GM18868 (cell line): ENCODE results near the gene VAMP8.
"Not testable (repeated sequence)": the region's sequence is repeated elsewhere in the genome, so short reads cannot be mapped to it uniquely, and the experiment has no call there.

Experiments used
- ATAC-seq: cut with Tn5 transposase; IDR thresholded peaks from one replicate; pipeline ENCODE4 v1.9.1; 2021; ENCODE audit warnings: mild to moderate bottlenecking, moderate library complexity; ENCODE audit not compliant: unreplicated experiment

Gene VAMP8

DNA sequence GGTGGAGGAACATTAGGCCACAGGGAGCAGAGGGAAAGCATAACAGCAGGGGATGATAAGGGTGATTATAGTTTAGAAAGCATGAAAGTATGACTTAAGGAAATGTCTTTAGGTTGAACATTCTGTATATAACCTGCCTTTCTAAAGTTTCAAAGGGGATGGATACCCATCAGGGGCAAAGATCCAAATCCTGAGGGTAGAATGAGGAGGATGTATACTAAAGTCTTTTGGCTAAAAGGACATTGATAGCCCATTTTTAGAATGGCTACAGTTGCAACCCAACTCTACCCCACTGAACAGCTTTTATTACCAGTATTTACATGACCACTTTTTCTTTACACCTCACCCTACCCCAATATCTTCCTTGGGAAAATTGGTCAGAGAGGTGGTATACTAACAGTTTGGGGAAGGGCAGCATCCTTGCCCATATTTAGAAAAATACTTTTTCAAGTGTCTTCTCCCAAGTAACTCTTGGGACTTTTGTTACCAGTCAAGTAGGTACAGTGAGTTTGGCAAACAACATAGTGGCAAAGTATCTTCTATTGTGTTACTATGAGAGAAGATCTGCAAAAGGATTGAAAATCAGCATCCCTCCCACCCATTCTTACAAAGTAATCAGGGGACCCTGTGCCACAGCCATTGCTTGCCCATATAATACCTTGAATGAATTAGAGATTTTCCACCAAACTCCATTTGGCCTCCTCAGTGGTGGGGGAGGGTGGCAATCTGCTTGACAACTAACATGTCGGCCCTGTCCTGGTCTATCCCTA lies 30.1 kb upstream of the VAMP8 start:
- ATAC-seq, result no peak

DNA sequence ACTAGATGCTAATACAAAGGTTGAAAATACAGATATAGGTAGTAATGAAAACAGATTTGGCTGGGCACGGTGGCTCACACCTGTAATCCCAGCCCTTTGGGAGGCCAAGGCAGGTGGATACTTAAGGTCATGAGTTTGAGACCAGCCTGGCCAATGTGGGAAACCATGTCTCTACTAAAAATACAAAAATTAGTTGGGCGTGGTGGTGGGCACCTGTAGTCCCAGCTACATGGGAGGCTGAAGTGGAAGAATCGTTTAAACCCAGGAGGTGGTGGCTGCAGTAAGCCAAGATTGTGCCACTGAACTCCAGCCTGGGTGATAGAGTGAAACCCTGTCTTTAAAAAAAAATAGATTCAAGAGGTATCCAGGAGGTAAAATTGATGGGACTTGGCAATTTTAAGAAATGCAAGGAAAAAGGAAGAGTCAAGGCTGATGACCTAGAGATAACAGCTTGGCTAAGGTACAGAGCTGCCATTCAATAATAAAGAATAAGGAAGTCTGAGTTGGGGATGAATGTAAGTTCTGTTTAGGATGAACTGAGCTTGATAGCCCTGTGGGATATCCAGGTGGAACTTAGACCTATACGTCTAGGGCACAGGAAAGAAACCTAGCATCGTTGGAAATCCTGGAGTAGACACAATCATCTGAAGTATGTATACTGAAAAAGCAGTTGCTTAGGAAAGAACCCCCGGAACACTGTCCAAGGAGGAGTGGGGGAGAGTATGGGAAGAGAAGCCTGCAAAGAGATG lies 29.4 kb upstream of the VAMP8 start:
- no peak for ATAC-seq

DNA sequence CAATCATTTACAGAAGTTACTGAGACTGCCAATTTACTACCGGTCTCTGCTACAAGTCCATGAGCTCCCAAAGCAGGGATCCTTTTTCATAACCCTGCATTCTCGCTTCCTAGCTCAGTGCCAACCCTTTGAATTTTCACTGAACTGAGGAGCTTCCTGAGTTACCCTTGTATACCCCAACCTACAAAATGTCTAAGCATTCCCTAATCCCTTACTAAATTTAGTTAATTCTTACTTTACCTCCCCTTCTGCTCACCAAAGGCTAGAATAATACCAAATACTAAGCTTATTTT lies 28.8 kb upstream of the VAMP8 start:
- no peak for ATAC-seq

DNA sequence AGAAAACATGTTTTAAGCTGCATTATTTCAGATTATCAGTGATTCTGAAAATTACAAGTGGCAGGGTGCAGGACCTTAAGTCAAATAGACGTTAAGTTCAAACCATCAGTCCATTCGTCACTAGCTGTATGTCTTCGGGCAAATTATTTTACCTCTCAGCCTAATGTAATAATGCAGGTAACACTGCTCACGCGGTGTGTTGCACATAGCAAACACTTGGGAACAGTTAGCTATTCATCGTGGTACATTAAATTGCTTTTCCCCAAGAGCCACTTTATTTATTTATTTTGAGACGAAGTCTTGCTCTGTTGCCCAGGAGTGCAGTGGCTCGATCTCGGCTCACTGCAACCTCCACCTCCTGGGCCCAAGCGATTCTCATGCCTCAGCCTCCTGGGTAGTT lies 28.3 kb upstream of the VAMP8 start:
- ATAC-seq, result no peak

DNA sequence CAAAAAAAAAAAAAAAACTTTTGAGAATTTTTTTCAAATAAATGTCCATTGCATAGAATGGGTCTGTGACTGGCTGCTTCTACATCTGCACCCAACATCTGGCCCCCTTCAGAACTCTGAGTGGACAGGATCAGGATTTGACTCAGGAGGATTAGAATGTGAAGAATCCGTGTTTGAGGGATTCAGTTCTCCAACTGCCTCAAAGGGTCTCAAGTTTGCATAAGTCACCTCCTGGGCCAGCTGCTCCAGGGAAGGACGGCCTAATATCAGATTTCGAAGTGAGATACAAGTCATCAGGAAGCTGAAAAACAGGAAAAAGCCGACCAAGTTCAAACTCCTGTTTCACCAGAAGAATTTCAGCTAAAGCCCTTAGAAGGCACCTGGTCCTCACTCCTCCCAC lies 27.6 kb upstream of the VAMP8 start:
- ATAC-seq, result no peak

DNA sequence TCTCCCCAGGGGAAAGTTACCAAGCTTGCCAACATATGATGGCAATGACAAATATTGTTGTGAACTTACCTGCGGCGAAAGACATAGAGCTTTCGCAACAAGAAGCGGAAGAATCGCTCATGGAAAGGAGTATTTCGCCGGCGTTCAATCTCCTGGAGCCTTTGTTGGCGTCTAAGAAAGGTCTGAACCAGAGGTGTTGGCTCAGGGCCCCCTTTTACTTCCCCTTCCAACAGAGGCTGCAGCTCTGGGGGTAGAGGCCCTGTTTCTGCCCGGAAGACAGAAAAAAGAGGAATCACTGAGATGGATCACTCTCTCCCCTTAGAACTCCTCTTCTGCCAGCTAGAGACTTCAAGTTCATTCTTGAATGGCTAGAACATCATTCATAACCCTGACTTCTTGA lies 26.9 kb upstream of the VAMP8 start:
- no peak for ATAC-seq

DNA sequence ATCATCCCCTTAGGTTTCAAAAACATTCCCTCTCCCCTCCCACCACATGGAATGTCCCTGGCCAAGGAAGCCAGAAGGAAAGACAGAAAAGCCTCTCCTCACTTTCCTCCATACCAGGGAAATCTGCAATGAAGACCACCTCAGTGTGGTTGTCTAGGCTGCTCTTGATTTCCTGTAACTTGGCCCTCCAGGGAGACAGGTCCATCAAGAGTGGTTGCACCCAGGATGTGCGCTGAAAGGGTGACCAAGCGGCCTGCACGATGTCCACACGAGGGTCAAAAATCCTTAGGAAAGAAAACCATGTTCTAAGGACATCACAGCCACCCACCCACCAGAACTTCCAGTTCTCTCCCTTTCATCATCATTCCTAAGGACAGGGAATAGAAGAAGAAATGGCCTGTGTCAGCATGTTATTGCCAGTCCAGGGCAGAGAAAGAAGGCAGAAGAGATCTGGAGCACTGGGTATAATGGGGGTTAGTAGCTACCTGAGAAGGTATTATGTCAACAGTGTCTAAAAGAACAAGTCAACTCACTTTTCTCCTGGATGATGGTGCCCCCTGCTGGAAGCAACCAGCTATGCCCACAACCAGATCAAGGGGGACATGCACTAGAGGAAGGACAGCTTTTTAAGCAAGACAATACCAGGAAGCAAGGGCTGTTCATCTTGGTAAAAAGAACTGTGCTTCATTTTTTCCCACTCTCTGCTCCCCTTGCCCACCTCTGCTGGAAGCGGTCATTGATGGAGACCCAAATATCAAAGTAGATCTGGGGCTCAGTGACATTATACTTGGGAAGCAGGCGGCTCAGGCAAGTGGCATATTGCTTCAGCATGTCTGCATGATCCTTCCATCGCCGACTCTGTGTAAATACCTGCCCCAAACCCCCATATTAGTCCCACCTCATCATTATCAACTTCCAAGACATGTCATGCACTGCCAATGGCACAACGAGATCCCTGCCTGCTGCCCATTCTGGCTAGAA lies 25.4 kb upstream of the VAMP8 start:
- peak; percentile 76 for ATAC-seq

DNA sequence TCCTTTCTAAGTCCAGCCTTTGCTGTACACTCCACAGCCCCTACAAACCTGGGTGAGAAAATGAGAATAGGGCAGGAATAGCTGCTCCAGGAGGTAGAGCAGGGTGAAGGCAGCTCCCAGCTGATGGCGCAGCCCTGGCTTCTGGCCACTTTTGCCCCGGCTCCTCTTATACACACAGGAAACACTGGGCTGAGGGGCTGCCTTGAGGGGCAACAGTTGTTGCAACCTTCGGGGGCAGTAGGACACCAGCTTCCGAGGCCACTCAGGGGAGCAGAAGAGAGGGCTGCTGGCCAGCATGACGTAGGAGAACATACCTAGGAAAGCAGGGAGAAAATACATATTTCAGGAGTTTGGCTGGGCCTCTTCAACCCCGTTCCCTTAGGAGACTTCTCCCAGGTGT lies 24.2 kb upstream of the VAMP8 start:
- ATAC-seq, result no peak

DNA sequence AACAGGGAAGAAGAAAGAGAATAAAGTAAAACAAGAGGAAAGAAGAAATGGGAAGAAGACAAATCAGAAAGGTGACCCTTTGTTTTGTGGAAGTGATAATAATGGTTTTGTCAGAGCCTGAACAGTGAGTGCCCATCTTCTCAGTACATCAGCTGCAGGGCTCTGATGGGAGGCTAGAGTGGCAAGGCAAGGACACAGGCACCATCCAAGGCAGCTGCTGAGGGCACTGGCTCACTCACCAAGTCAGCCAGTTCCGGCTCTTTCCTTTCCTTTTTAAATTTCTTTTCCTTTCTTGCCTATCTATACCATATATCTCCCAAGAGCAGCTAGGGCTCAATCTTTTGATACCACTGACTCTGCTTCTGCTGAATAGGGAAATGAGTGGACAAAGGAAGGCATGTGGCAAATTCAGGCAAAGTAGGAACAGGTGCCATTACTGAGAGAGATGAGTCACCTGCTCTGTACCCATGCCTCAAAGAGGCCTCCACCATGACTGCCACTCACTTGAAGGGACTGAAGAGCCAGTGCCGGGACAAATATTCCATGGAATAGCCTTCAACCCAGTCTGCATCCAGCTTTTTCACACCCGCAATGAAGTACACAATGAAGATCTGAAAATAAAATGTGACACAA lies 22.3 kb upstream of the VAMP8 start:
- no peak for ATAC-seq

DNA sequence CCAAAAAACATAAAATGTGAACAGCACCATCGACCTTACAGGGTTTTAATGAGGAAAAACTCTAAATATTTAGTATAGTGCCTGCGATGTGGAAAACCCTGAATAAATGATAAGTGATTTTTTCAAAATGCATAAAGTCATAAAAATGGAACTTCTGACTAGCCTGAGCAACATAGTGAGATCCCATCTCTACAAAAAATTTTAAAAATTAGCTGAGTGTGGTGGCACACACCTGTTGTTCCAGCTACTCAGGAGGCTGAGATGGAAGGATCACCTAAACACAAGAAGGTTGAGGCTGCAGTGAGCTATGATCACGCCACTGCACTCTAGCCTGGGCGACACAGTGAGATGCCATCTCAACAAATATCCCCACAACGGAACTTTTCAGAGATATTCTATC lies 20.3 kb upstream of the VAMP8 start:
- ATAC-seq, result no peak

DNA sequence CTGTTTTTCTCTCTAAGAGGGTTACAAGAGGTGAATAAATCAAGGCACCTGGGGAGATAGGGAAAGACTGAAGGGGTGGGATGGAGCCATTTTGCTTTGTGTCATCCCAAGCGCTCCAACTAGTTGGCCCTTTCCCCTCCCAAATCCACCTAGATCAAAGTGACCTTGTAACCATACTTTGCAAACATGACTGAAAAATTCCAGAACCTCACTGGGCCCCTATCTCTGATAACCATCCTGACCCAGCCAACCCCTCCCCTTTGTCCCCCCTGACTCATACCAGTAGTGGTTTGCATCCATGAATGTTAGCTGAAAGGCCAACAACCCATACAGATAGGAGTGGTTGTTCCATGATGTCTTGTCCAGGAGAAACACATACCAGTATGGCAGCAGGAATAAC lies 19.2 kb upstream of the VAMP8 start:
- ATAC-seq, result no peak

DNA sequence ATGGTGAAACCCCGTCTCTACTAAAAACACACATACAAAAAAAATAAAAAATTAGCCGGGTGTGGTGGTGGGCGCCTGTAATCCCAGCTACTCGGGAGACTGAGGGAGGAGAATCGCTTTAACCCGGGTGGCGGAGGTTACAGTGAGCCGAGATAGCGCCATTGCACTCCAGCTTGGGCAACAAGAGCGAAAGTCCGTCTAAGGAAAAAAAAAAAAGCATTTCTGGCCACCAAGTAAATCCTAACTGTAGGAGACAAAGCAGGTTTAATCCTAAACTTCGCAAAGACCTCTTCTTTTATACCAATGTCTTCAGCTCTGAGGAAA lies 17.0 kb upstream of the VAMP8 start:
- ATAC-seq, result not testable (repeated sequence)

DNA sequence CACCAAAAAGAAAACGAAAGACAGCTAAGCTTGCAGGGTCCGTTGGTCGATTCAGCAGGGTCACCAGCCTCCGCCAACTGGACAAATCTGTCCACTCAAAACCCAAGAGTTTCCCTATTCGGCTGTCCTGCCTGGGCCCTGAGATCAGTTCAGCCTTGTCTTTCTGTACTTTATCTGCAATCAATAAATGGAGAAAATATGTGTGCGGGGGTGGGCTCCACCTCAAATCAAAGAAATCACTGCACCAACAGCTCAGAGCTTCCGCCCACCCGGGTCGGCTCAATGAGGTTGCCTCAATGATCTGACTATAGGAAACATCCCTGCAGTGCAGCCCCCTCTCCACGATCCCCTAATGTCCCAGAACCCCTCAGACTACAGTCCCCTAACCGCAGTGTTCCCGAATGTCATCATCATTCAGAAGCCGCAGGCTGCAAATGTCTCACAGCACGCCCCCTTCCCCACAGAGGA lies 16.5 kb upstream of the VAMP8 start:
- peak; percentile 8 for ATAC-seq

DNA sequence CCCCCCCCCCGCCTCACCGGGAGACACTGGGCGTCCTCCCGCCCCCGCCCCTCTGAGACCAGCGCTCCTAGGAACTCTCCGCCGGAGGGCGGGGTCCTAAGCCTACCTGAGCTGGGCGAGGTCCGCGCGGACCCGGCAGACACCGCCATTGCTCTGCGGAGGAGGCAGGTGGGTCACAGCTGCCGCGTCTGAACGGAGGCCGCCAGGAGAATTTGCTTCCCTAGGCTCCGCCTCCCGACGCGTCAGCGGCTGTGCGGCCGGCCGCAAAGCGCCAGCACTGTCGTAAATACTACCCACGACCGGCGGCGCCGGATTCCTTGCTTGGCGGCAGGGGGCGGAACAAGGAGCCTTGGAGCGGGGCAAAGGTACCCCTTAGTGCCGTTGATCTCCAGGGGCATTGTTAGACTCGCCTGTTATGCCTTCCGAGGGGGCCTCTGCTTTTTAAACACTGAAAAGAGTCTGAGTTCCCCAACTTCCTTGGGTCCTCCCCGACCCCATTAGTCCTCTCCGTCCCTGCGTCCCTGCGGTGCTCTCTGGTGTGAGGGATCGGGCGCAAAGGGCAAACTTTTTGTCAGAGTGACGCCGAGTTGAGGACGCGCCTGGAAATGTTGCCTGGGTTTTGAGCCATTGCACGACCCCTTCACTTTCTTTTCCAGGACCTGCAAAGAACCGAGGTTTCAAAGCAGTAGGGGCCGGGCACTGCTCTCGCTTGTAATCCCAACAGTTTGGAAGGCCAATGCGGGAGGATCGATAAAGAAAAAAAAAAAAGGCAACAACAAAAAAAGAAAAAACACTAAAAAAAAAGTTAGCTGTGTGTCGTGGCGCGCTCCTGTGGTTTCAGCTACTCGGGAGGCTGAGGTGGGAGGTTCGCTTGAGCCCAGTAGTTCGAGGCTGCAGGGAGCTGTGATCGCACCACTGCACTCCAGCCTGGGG lies 15.8 kb upstream of the VAMP8 start, which contains the start of gene GGCX:
Gene GGCX, minus strand, starts transcription at position 214 of the 933 bp plus-strand sequence. Its CDS starts 65 bp downstream, at position 149.
- ATAC-seq, result peak; percentile 93

DNA sequence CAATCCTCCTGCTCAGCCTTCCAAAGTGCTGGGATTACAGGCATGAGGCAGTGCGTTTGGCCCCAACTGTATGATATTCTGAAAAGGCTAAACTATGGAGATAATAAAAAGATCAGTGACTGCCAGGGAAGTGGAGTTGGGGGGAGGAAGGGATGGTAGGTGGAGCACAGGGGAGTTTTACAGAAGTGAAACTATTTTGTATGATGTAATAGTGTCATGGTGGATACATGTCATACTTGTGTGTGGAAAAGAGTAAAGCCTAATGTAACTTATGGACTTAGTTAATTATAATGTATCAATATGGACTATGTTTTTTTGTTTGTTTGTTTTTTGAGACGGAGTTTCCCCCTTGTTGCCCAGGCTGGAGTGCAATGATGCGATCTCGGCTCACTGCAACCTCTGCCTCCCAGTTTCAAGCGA lies 13.2 kb upstream of the VAMP8 start:
- peak; percentile 45 for ATAC-seq

DNA sequence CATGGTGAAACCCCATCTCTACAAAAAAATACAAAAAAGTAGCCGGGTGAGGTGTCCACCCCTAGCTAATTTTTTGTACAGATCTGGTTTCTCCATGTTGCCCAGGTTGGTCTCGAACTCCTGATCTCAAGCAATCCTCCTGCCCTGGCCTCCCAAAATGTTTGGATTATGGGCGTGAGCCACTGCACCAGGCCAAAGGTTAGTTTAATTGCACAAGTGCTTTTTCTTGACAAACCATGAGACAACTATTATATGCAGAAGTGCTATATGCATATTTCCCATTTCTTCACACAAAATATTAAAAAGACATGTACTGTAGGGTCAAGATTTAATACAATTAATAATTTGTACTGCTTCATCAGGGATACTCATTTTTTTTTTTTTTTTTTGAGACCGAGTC lies 11.1 kb upstream of the VAMP8 start:
- no peak for ATAC-seq

DNA sequence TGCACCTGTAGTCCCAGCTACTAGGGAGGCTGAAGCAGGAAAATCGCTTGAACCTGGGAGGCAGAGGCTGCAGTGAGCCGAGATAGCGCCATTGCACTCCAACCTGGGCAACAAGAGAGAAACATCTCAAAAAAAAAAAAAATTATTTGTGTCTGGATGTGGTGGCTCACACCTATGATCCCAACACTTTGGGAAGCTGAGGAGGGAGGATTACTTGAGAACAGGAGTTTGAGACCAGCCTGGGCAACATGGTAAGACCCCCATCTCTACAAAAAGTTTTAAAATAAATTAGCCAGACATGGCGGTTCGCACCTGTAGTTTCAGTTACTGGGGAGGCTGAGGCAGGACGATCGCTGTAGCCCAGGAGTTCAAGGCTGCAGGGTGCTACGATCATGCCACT lies 1.6 kb upstream of the VAMP8 start:
- ATAC-seq, result no peak

DNA sequence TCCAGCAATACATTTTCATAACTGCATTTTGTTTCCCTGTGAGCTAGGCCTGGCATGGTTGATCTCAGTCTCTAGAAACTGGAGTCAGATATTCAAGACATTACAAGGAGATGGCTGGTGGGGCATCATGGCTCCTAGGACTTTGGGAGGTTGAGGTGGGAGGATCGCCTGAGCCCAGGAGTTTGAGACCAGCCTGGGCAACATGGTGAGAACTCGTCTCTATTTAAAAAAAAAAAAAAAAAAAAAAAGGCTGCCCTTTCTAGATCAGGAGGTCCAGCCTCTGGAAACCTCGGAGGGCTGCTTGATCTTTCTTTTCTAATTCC lies 362 bp upstream of the VAMP8 start:
- ATAC-seq, result no peak

DNA sequence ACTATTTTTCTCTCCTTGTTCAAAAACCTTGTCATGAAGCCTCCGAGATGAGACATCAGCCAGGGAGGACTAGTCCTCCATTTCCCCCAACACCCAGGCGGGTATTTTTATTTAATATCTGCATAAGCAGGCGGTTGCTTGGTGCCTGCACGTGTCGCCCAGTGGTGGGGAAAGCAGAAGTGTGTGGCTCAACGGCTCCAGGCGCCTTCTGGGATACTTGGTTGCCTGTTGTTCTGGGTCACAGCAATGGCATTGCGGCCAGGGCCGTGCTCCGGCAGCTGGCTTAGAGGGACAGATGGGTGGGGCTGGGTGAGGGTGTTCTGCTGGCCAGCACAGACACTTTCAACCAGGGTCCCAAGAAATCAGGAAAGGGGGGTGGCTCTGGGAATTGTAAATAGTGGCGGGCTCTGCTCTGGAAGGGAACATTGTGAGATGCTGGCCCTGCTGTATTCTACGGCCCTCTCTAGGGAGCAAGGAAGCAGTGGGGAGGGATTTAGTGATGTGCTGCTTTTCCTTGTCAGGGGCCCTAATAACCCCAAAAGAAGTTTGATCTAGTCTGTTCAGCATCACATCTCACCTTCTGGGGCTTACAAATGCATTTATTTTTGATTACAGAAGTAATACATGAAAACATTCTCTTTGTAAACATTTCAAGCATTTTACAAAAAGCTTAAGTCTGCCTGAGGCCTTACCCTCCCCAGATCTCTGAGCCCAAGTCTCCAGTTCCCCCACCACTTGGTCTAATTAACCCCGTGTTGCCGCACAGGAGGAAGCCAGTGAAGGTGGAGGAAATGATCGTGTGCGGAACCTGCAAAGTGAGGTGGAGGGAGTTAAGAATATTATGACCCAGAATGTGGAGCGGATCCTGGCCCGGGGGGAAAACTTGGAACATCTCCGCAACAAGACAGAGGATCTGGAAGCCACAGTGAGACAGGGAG lies 1.1 kb downstream of the VAMP8 start:
- peak; percentile 46 for ATAC-seq
